ENCODE results near the gene TMCC3. TPM values are rescaled to one million over a fixed set of nuclear protein-coding genes. Genes with fewer than 3 reads are reported as not detected.

TMCC3 gene
- total RNA-seq, 2 experiments from 2014 or later = 5.7 to 9.4 TPM

DNA sequence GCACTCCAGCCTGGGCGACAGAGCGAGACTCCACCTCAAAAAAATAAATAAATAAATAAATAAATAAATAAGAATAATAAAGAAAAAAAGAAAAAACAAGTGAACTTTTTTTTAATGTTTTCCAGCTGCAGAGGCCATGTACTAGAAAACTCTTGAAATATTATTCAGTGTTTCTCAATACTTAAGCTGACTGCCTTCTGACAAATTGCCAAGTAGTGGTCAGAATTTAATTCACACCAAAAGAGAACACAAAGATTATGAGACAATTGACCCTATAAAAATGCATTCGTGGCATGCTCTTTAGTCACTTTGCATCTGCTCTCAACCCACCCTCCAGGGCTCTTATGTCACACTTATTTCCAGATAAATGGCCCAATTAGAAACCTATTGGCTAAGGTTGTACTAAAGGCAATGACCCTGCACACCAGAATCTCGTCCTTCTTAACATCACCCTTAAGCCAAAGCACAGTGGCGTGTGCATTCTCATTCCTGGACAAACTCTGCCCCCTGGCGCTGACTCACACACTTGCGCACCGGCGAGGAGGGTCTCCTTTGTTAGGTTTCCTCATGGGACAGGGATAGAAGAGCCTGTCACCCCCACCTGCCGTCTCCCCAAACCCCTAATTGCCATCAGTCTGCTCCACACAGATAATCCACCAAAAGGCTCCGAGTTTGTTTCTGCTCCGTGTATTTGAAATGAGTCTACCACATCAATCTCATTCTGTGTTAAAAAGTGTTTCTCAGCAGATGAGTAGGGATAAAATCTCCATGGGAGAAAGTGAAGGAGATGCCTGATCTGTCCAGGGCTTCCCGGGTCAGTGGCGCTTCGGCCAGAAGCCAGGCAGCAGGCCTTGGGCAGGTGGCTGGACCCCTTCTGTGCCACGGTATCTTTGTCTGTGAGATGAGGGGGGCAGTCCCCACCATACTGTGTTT is 117.6 kb downstream of the TMCC3 start:
- no TSS peak for BruUV-seq (replicated peaks)

DNA sequence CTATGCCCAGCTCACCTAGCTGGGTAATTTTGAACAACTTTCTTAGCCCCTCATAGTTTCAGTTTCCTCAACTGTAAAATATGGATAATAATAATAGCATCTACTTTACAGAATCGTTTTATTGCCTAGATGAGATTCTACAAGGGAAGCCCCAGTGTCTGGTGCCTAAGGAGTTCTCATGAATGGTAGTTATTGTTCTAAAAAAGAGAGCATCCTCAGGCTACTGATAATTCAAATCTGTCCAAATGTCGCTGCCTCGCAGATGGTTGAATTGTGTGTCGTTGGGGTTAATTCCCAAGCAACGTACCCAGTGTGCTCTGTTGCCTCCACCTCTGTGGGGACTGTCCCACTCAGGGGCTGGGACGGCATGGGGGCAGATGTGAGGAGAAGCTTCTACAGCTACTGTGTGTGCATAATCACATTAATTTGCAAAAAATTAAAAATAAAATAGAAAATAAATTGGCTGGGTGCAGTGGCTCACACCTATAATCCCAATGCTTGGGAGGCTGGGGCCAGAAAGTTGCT is 119.1 kb downstream of the TMCC3 start:
- H3K27ac ChIP-seq (ENCODE audit: low read depth, low read length, poor library complexity, severe bottlenecking) = no peak overlapping the region
- H3K4me2 ChIP-seq (ENCODE audit: low read length) = no peak overlapping the region
- H3K9me3 ChIP-seq (ENCODE audit: low read length) = no peaks in the 10 kb centered on the region
- H2AFZ ChIP-seq (ENCODE audit: low read length) = no peak overlapping the region
- ChIA-PET POLR2A (interaction anchor here (0.6 to 1.5 kb wide), 4 partner anchors 8 to 316 kb away, joined by 3 to 5 read pairs (median 4); no protein-coding TSS in a partner anchor), CTCF (ENCODE audit: unreplicated experiment) (no interaction called here)
- no peaks in the 10 kb centered on the region for H3K4me1 ChIP-seq (ENCODE audit: insufficient read depth, low read length, poor library complexity, severe bottlenecking)
- H3K79me2 ChIP-seq (ENCODE audit: insufficient read depth, low read depth, low read length) = no peaks in the 10 kb centered on the region
- H3K4me3 ChIP-seq (ENCODE audit: low read depth, low read length, poor library complexity, severe bottlenecking) = no peak overlapping the region
- TF ChIP-seq, protein P1, sequence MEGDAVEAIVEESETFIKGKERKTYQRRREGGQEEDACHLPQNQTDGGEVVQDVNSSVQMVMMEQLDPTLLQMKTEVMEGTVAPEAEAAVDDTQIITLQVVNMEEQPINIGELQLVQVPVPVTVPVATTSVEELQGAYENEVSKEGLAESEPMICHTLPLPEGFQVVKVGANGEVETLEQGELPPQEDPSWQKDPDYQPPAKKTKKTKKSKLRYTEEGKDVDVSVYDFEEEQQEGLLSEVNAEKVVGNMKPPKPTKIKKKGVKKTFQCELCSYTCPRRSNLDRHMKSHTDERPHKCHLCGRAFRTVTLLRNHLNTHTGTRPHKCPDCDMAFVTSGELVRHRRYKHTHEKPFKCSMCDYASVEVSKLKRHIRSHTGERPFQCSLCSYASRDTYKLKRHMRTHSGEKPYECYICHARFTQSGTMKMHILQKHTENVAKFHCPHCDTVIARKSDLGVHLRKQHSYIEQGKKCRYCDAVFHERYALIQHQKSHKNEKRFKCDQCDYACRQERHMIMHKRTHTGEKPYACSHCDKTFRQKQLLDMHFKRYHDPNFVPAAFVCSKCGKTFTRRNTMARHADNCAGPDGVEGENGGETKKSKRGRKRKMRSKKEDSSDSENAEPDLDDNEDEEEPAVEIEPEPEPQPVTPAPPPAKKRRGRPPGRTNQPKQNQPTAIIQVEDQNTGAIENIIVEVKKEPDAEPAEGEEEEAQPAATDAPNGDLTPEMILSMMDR (conservative IDR thresholded peaks at IDR 0.05; ENCODE audit: low read length) = no peak
- no peak for TF ChIP-seq EZH2phosphoT487 (IDR thresholded peaks at IDR 0.05; ENCODE audit: borderline replicate concordance, low read depth, low read length)
- H4K20me1 ChIP-seq (ENCODE audit: insufficient read depth, low read length) = no peaks in the 10 kb centered on the region
- H3K36me3 ChIP-seq (ENCODE audit: insufficient read depth, low read length) = no peaks in the 10 kb centered on the region
- DNase-seq (ENCODE audit: low spot score) = no peak
- intact Hi-C loops (cut with micrococcal nuclease; ENCODE audit: unreplicated experiment) = no loop called here
- no peaks in the 10 kb centered on the region for H3K9me2 ChIP-seq (ENCODE audit: insufficient read depth, low read length)
- no TSS peak for BruUV-seq (replicated peaks)

More for the DNA sequence above, 117.6 kb downstream of the TMCC3 start:
- ChIA-PET POLR2A (interaction anchor here (0.6 kb wide), 1 partner anchor 17 kb away, joined by 3 read pairs; no protein-coding TSS in a partner anchor), CTCF (ENCODE audit: unreplicated experiment) (no interaction called here)
- Histone ChIP-seq H3K4me1 (ENCODE audit: insufficient read depth, low read length, poor library complexity, severe bottlenecking) (no peaks in the 10 kb centered on the region), H3K27ac (ENCODE audit: low read depth, low read length, poor library complexity, severe bottlenecking) (no peak overlapping the region), H3K79me2 (ENCODE audit: insufficient read depth, low read depth, low read length) (no peaks in the 10 kb centered on the region), H3K9me3 (ENCODE audit: low read length) (no peaks in the 10 kb centered on the region), H3K4me2 (ENCODE audit: low read length) (no peak overlapping the region), H3K9me2 (ENCODE audit: insufficient read depth, low read length) (no peaks in the 10 kb centered on the region), H3K4me3 (ENCODE audit: low read depth, low read length, poor library complexity, severe bottlenecking) (no peak overlapping the region), H3K36me3 (ENCODE audit: insufficient read depth, low read length) (no peaks in the 10 kb centered on the region), H2AFZ (ENCODE audit: low read length) (no peak overlapping the region), H4K20me1 (ENCODE audit: insufficient read depth, low read length) (no peaks in the 10 kb centered on the region)
- TF ChIP-seq EZH2phosphoT487 (IDR thresholded peaks at IDR 0.05; ENCODE audit: borderline replicate concordance, low read depth, low read length) = no peak
- TF ChIP-seq, protein P1 (conservative IDR thresholded peaks at IDR 0.05; ENCODE audit: low read length) = peak; percentile 91
- intact Hi-C loops (cut with micrococcal nuclease; ENCODE audit: unreplicated experiment) = loop anchor here (1.0 to 2.0 kb wide), 4 partner anchors 204 to 398 kb away; no protein-coding TSS in a partner anchor
- peak; percentile 77 for DNase-seq (ENCODE audit: low spot score)

Measured in OCI-LY7 (cell line).